H1 (cell line): ENCODE data around the gene RASGEF1B. TPM values are rescaled to one million over a fixed set of nuclear protein-coding genes. Genes with fewer than 3 reads are reported as not detected.

Source experiments
- CTCF ChIA-PET: fragments of 300-600 bp; sonication (Branson Sonifier 250); formaldehyde crosslinking; loops from one replicate; lab custom pipeline; 2021; ENCODE audit not compliant: partially characterized antibody; lab: Charles Lee
- POLR2A ChIA-PET: fragments of 300-600 bp; sonication (Branson Sonifier 250); formaldehyde crosslinking; loops from one replicate; lab custom pipeline; 2021; ENCODE audit warnings: inconsistent platforms; ENCODE audit not compliant: partially characterized antibody; lab: Charles Lee
- DNase-seq, 2 experiments: peaks; one replicate each; pipeline versions ENCODE4 v3.0.0 to v3.0.0-alpha.2; 2010 to 2022; ENCODE audit warnings: low spot score in 2 of 2, low read depth in 1 of 2, mixed read lengths in 1 of 2
- FAIRE-seq: peaks from 2 replicates; lab custom pipeline; 2011; peaks lifted over from hg19 to GRCh38; lab: Jason Lieb, UNC
- H2AFZ ChIP-seq: 2 replicates; pipeline ENCODE4 v1.8.1; 2012; ENCODE audit warnings: low read length, inconsistent platforms
- H2AK5ac ChIP-seq: 2 replicates; pipeline ENCODE4 v1.6.1; 2013; ENCODE audit warnings: low read depth, low read length
- H2BK120ac ChIP-seq: replicated peaks from 2 replicates; pipeline ENCODE3; 2013; ENCODE audit warnings: low read depth, low read length, inconsistent platforms
- H2BK12ac ChIP-seq: 2 replicates; pipeline ENCODE4 v1.6.1; 2013; ENCODE audit warnings: low read depth, low read length
- H2BK15ac ChIP-seq: 2 replicates; pipeline ENCODE4 v1.6.1; 2013; ENCODE audit warnings: low read length
- H2BK20ac ChIP-seq: 2 replicates; pipeline ENCODE4 v1.6.1; 2013; ENCODE audit warnings: low read length
- H2BK5ac ChIP-seq: 2 replicates; pipeline ENCODE4 v1.6.1; 2013; ENCODE audit warnings: low read depth, low read length
- H3K14ac ChIP-seq: 2 replicates; pipeline ENCODE4 v1.6.1; 2013; ENCODE audit warnings: inconsistent platforms; ENCODE audit not compliant: insufficient read length
- H3K18ac ChIP-seq: 2 replicates; pipeline ENCODE4 v1.6.1; 2013; ENCODE audit warnings: low read length; ENCODE audit errors: extremely low read depth
- H3K23ac ChIP-seq: 2 replicates; pipeline ENCODE4 v1.6.1; 2013; ENCODE audit warnings: inconsistent platforms; ENCODE audit not compliant: insufficient read length
- H3K23me2 ChIP-seq: 2 replicates; pipeline ENCODE4 v1.6.1; 2013; ENCODE audit warnings: low read depth, low read length
- H3K27ac ChIP-seq: 2 replicates; pipeline ENCODE4 v1.6.1; 2011; ENCODE audit warnings: low read depth, low read length, inconsistent platforms
- H3K27me3 ChIP-seq, 4 experiments: replicated peaks in 1 of 4; 1 replicate in 1 of 4; 2 replicates in 3 of 4; pipeline versions ENCODE4 v1.6.1 to v1.8.1; 2011 to 2013; ENCODE audit warnings: low read length in 3 of 4, mild to moderate bottlenecking in 3 of 4, inconsistent platforms in 2 of 4, mixed read lengths in 2 of 4, moderate library complexity in 1 of 4; ENCODE audit not compliant: control insufficient read depth in 3 of 4, insufficient read depth in 3 of 4; ENCODE audit errors: extremely low read depth in 1 of 4
- H3K36me3 ChIP-seq, 4 experiments: 2 replicates each; pipeline versions ENCODE4 v1.6.1 to v1.8.1; 2011 to 2013; ENCODE audit warnings: mild to moderate bottlenecking in 4 of 4, low read length in 3 of 4, moderate library complexity in 2 of 4, control low read depth in 1 of 4, inconsistent platforms in 1 of 4; ENCODE audit not compliant: insufficient read depth in 4 of 4, control insufficient read depth in 2 of 4
- H3K4ac ChIP-seq: replicated peaks from 2 replicates; pipeline ENCODE3; 2013; ENCODE audit warnings: low read length, low read depth, mixed read lengths, inconsistent platforms; ENCODE audit not compliant: insufficient read length
- H3K4me1 ChIP-seq, 4 experiments: replicated peaks in 1 of 4; 1 replicate in 1 of 4; 2 replicates in 3 of 4; pipeline versions ENCODE4 v1.6.1 to v1.8.1; 2011 to 2013; ENCODE audit warnings: low read length in 3 of 4, inconsistent platforms in 2 of 4, mixed read lengths in 1 of 4; ENCODE audit not compliant: insufficient read depth in 4 of 4, control insufficient read depth in 3 of 4
- H3K4me2 ChIP-seq, 2 experiments: 2 replicates each; pipeline versions ENCODE4 v1.6.1 to v1.8.1; 2011 to 2013; ENCODE audit warnings: low read depth in 2 of 2, low read length in 2 of 2, control low read depth in 1 of 2, inconsistent platforms in 1 of 2, mild to moderate bottlenecking in 1 of 2; ENCODE audit not compliant: insufficient read depth in 1 of 2
- H3K4me3 ChIP-seq, 4 experiments: fragments of 200-600, 300-600 bp in 1 of 4; sonication (generic), shearing (Covaris generic), sonication (Bioruptor Twin) in 1 of 4; 2 replicates each; pipeline versions ENCODE4 v1.5.1 to v1.8.1; 2011 to 2016; ENCODE audit warnings: low read length in 4 of 4, low read depth in 3 of 4, control low read depth in 2 of 4, inconsistent platforms in 2 of 4, mild to moderate bottlenecking in 2 of 4, mixed read lengths in 1 of 4, moderate library complexity in 1 of 4; ENCODE audit not compliant: insufficient read depth in 2 of 4; ENCODE audit errors: extremely low read depth in 1 of 4
- H3K56ac ChIP-seq: replicated peaks from 2 replicates; pipeline ENCODE3; 2013; ENCODE audit warnings: low read depth, mild to moderate bottlenecking, mixed read lengths, low read length, inconsistent platforms; ENCODE audit not compliant: insufficient read length
- H3K79me1 ChIP-seq: 2 replicates; pipeline ENCODE4 v1.6.1; 2013; ENCODE audit warnings: low read depth, low read length, control low read depth
- H3K79me2 ChIP-seq, 2 experiments: 2 replicates each; pipeline versions ENCODE4 v1.6.1 to v1.8.1; 2012 to 2013; ENCODE audit warnings: low read length in 2 of 2, mild to moderate bottlenecking in 2 of 2, inconsistent platforms in 1 of 2; ENCODE audit not compliant: insufficient read depth in 2 of 2, control insufficient read depth in 1 of 2
- H3K9ac ChIP-seq, 4 experiments: replicated peaks in 1 of 4; 1 replicate in 1 of 4; 2 replicates in 3 of 4; pipeline versions ENCODE4 v1.6.1 to v1.8.1; 2011 to 2013; ENCODE audit warnings: low read depth in 3 of 4, low read length in 3 of 4, control low read depth in 2 of 4, mild to moderate bottlenecking in 2 of 4, moderate library complexity in 2 of 4, inconsistent platforms in 1 of 4; ENCODE audit errors: extremely low read depth in 1 of 4
- H3K9me3 ChIP-seq, 2 experiments: 2 replicates each; pipeline versions ENCODE4 v1.6.1 to v1.8.1; 2012 to 2013; ENCODE audit warnings: mild to moderate bottlenecking in 2 of 2, moderate library complexity in 2 of 2, control low read depth in 1 of 2, inconsistent platforms in 1 of 2, low read depth in 1 of 2, low read length in 1 of 2, mixed read lengths in 1 of 2; ENCODE audit not compliant: insufficient read depth in 2 of 2
- H4K20me1 ChIP-seq, 2 experiments: replicated peaks in 1 of 2; 2 replicates each; pipeline versions ENCODE3 to v1.8.1; 2011 to 2013; ENCODE audit warnings: inconsistent platforms in 2 of 2, low read length in 2 of 2, mild to moderate bottlenecking in 1 of 2; ENCODE audit not compliant: insufficient read depth in 2 of 2, control insufficient read depth in 1 of 2
- H4K5ac ChIP-seq: 2 replicates; pipeline ENCODE4 v1.6.1; 2013; ENCODE audit warnings: low read length, low read depth, mixed read lengths, inconsistent platforms; ENCODE audit not compliant: insufficient read length
- H4K8ac ChIP-seq: 2 replicates; pipeline ENCODE4 v1.8.0; 2013; ENCODE audit warnings: mild to moderate bottlenecking, moderate library complexity, low read length, inconsistent platforms; ENCODE audit not compliant: insufficient read depth; ENCODE audit errors: extremely low read depth
- H4K91ac ChIP-seq: replicated peaks from 2 replicates; pipeline ENCODE3; 2013; ENCODE audit warnings: low read length, mixed read lengths, inconsistent platforms; ENCODE audit not compliant: insufficient read length
- CBX5 ChIP-seq: fragments of 300-800, 300-1000 bp; sonication (generic); IDR thresholded peaks from 2 replicates; pipeline ENCODE4 v1.7.1; 2016; ENCODE audit warnings: antibody characterized with exemption, low read length, low read depth
- HDAC6 ChIP-seq: IDR thresholded peaks from one replicate; pipeline ENCODE4 v1.7.1; 2012; ENCODE audit warnings: low read depth, mild to moderate bottlenecking, inconsistent platforms, low read length, moderate library complexity
- PHF8 ChIP-seq: fragments of 200-600 bp; sonication (generic); conservative IDR thresholded peaks from 2 replicates; pipeline ENCODE4 v1.7.1; 2012; ENCODE audit warnings: low read depth, mild to moderate bottlenecking, inconsistent platforms, low read length, moderate library complexity
- POU5F1 ChIP-seq: IDR thresholded peaks from 2 replicates; pipeline ENCODE4 v1.6.1; 2011; ENCODE audit warnings: low read depth, mild to moderate bottlenecking, low read length, moderate library complexity
- RAD21 ChIP-seq, 2 experiments: IDR thresholded peaks in 1 of 2; conservative IDR thresholded peaks in 1 of 2; 2 replicates each; pipeline ENCODE4 v1.6.1; 2011; ENCODE audit warnings: low read depth in 2 of 2, low read length in 2 of 2, improper control_type of control experiment in 1 of 2, inconsistent platforms in 1 of 2, mild to moderate bottlenecking in 1 of 2, moderate library complexity in 1 of 2
- RBBP5 ChIP-seq: IDR thresholded peaks from 2 replicates; pipeline ENCODE4 v1.7.1; 2012; ENCODE audit warnings: low read depth, mild to moderate bottlenecking, inconsistent platforms, low read length, moderate library complexity, borderline replicate concordance
- WGBS, 2 experiments: shearing (Covaris generic) in 1 of 2; methylation state at CpG; one replicate each; pipeline versions ENCODE4 v1.1.6 to v1.1.7; 2013 to 2015; ENCODE audit warnings: low lambda C conversion rate in 2 of 2, mixed read lengths in 2 of 2, inconsistent platforms in 1 of 2, low coverage in 1 of 2, missing lambda C conversion rate in 1 of 2; ENCODE audit not compliant: insufficient replicate concordance in 2 of 2, insufficient coverage in 1 of 2, insufficient read length in 1 of 2; ENCODE audit errors: extremely low coverage in 1 of 2, missing lambda C conversion rate in 1 of 2; 5-methylcytosine and 5-hydroxymethylcytosine counted together
- polyA plus RNA-seq, 7 experiments: library from polyadenylated mRNA; depleted of rRNA in 3 of 7; stranded (reverse) in 5 of 7; unstranded in 2 of 7; fragments of >200 nt in 5 of 7; fragments of 200-250 nt in 2 of 7; gene quantifications; 1 replicate in 5 of 7; 2 replicates in 1 of 7; 4 replicates in 1 of 7; pipeline versions ENCODE4 v1.2.1 to v1.2.3, GENCODE V29; 2011 to 2013; ENCODE audit warnings: missing spikeins in 2 of 7, mixed read lengths in 2 of 7
- total RNA-seq: library from RNA; stranded (reverse); fragmentation: NEBNext Ultra II Directional; extraction: Animal tissue kit (Norgen Biotek cat#: 25700); gene quantifications from 2 replicates; pipeline ENCODE4 v1.2.1, GENCODE V29; 2021
- TF ChIP-seq, protein P1 (sequence below): IDR thresholded peaks from 2 replicates; pipeline ENCODE4 v1.6.1; 2011; ENCODE audit warnings: low read length, improper control_type of control experiment
- TF ChIP-seq, protein P2 (sequence below): IDR thresholded peaks from 2 replicates; pipeline ENCODE4 v1.6.1; 2012; ENCODE audit warnings: low read length, inconsistent platforms
- TF ChIP-seq, protein P3 (sequence below): IDR thresholded peaks from 2 replicates; pipeline ENCODE4 v1.6.1; 2012; ENCODE audit warnings: inconsistent platforms

The RASGEF1B gene
- total and polyA plus RNA-seq, 2 of the 8 experiments (the other 6 are each of a cell fraction or from before 2014, with no cell fraction given), result 1.6 to 4.7 TPM

DNA sequence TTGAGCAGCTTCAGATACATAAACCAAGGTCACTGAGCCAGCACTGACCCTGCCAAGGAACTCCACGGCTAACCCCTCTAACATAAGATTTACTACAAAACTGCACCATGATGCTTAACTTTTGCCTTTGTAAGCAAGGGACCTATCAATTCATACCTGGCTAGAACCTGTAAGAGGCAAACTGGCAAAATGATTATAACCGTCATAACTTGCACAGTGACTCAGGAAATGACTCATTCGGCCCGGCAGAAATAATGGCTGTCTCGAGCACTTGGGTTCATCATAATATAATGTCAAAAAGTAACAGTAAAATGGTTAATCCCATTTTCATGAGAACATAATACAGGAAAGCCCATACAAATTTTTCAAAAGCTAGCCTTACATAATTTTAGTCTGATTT is 17.2 kb downstream of the RASGEF1B start:
- no peaks in the 10 kb centered on the region for H3K36me3 ChIP-seq
- H3K56ac ChIP-seq, result no peak overlapping the region
- H3K4me1 ChIP-seq, result peaks cover 0 to 6% (median 2%) of the 10 kb centered on the region in 4 experiments; a peak in 1 of 7 replicates
- H3K18ac ChIP-seq, result no peak overlapping the region
- H3K79me2 ChIP-seq, result no peaks in the 10 kb centered on the region
- WGBS, 2 experiments, result 92% methylated on average over 5 of the region's 5 CpGs; no CpG with 5 or more reads in 1 of the 2 experiments
- no peak overlapping the region for H3K4me2 ChIP-seq
- no peak overlapping the region for H4K91ac ChIP-seq
- H3K23me2 ChIP-seq, result no peaks in the 10 kb centered on the region
- H2BK12ac ChIP-seq, result no peak overlapping the region
- no peak overlapping the region for H2BK20ac ChIP-seq
- FAIRE-seq, result no peak
- H3K4me3 ChIP-seq, result no peak overlapping the region
- H3K27ac ChIP-seq, result no peak overlapping the region
- no peak for DNase-seq
- no peak overlapping the region for H4K8ac ChIP-seq
- no peaks in the 10 kb centered on the region for H3K9me3 ChIP-seq
- H4K5ac ChIP-seq, result no peak overlapping the region
- POLR2A ChIA-PET, result no interaction called here
- H3K23ac ChIP-seq, result no peak overlapping the region
- CTCF ChIA-PET, result interaction anchor here (0.7 to 1.2 kb wide), 4 partner anchors 17 to 814 kb away, joined by 3 to 4 read pairs (median 3); no protein-coding TSS in a partner anchor
- no peaks in the 10 kb centered on the region for H4K20me1 ChIP-seq
- no peak overlapping the region for H3K4ac ChIP-seq
- no peak overlapping the region for H3K9ac ChIP-seq
- H2AK5ac ChIP-seq, result no peak overlapping the region
- H2BK120ac ChIP-seq, result no peak overlapping the region
- H3K27me3 ChIP-seq, result no peaks in the 10 kb centered on the region
- H2BK5ac ChIP-seq, result no peak overlapping the region
- H3K79me1 ChIP-seq, result no peaks in the 10 kb centered on the region
- H3K14ac ChIP-seq, result no peak overlapping the region
- no peak overlapping the region for H2BK15ac ChIP-seq
- H2AFZ ChIP-seq, result no peak overlapping the region
- TF ChIP-seq PHF8 (no peak), CBX5 (no peak), HDAC6 (no peak), RAD21 (IDR thresholded peaks at IDR 0.05 in 1 of 2, conservative IDR thresholded peaks at IDR 0.05 in 1 of 2; ENCODE audit: low read depth in 2 of 2, low read length in 2 of 2) (no peak), RBBP5 (no peak), POU5F1 (no peak)
- TF ChIP-seq, protein P1, sequence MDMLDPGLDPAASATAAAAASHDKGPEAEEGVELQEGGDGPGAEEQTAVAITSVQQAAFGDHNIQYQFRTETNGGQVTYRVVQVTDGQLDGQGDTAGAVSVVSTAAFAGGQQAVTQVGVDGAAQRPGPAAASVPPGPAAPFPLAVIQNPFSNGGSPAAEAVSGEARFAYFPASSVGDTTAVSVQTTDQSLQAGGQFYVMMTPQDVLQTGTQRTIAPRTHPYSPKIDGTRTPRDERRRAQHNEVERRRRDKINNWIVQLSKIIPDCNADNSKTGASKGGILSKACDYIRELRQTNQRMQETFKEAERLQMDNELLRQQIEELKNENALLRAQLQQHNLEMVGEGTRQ, result no peak
- TF ChIP-seq, protein P2, sequence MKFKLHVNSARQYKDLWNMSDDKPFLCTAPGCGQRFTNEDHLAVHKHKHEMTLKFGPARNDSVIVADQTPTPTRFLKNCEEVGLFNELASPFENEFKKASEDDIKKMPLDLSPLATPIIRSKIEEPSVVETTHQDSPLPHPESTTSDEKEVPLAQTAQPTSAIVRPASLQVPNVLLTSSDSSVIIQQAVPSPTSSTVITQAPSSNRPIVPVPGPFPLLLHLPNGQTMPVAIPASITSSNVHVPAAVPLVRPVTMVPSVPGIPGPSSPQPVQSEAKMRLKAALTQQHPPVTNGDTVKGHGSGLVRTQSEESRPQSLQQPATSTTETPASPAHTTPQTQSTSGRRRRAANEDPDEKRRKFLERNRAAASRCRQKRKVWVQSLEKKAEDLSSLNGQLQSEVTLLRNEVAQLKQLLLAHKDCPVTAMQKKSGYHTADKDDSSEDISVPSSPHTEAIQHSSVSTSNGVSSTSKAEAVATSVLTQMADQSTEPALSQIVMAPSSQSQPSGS, result no peak
- TF ChIP-seq, protein P3, sequence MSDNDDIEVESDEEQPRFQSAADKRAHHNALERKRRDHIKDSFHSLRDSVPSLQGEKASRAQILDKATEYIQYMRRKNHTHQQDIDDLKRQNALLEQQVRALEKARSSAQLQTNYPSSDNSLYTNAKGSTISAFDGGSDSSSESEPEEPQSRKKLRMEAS, result no peak
